Ovary (tissue), 3 donors: ENCODE results near the gene KCNAB2.

Source experiments
- CTCF ChIP-seq, 3 donors: fragments of 450-650 bp in 2 of 3; fragments of 200-600 bp in 1 of 3; IDR thresholded peaks; one replicate each; pipeline versions ENCODE4 v1.5.1 to v1.8.0; 2016 to 2022; ENCODE audit warnings: antibody characterized with exemption in 3 of 3, mild to moderate bottlenecking in 1 of 3
- EP300 ChIP-seq: sonication (generic); formaldehyde crosslinking; IDR thresholded peaks from one replicate; pipeline ENCODE4 v1.6.1; 2017; ENCODE audit warnings: antibody characterized with exemption
- POLR2A ChIP-seq: fragments of 450-650 bp; IDR thresholded peaks from one replicate; pipeline ENCODE4 v1.6.1; 2017; ENCODE audit warnings: antibody characterized with exemption, mild to moderate bottlenecking, moderate library complexity
- donor health status: DM: no; HTN: no; CAD: no.

- no peak for TF ChIP-seq CTCF (IDR thresholded peaks at IDR 0.05)
- no peak for TF ChIP-seq POLR2A
- TF ChIP-seq EP300: no peak
Measured at GRCh38 chr1:6127587-6128163, 82.0 kb downstream of the KCNAB2 start.
